Measurements from ENCODE around the gene ERBB3. TPM values are rescaled to one million over a fixed set of nuclear protein-coding genes. Genes with fewer than 3 reads are reported as not detected.

ERBB3 gene
- total RNA-seq, 1 experiment from 2014 or later = 64.3 TPM

DNA sequence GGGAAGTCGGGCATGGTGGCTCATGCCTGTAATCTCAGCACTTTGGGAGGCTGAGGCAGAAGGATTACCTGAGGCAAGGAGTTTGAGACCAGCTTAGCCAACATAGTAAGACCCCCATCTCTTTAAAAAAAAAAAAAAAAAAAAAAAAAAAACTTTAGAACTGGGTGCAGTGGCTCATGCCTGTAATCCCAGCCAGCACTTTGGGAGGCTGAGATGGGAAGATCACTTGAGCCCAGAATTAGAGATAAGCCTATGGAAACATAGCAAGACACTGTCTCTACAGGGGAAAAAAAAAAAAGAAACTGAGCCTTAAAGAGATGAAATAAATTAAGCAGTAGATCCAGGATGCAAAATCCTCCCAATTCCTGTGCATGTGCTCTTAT lies 22.7 kb downstream of the ERBB3 start (continued):
- TF ChIP-seq NR3C1 (CRISPR knock-in tag; conservative IDR thresholded peaks at IDR 0.05; ENCODE audit: low read depth) (no peak), ATF2 (CRISPR knock-in tag; IDR thresholded peaks at IDR 0.05; ENCODE audit: borderline replicate concordance, low read depth) (no peak), TP53 (CRISPR knock-in tag; IDR thresholded peaks at IDR 0.05) (no peak), ESRRA (CRISPR knock-in tag; IDR thresholded peaks at IDR 0.05; ENCODE audit: borderline replicate concordance) (no peak), SMAD4 (CRISPR knock-in tag; IDR thresholded peaks at IDR 0.05) (no peak), ZBTB21 (CRISPR knock-in tag; IDR thresholded peaks at IDR 0.05; ENCODE audit: borderline replicate concordance) (no peak), ATF1 (CRISPR knock-in tag; IDR thresholded peaks at IDR 0.05) (no peak)
- TF ChIP-seq, protein P1, sequence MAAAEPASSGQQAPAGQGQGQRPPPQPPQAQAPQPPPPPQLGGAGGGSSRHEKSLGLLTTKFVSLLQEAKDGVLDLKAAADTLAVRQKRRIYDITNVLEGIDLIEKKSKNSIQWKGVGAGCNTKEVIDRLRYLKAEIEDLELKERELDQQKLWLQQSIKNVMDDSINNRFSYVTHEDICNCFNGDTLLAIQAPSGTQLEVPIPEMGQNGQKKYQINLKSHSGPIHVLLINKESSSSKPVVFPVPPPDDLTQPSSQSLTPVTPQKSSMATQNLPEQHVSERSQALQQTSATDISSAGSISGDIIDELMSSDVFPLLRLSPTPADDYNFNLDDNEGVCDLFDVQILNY (CRISPR knock-in tag; IDR thresholded peaks at IDR 0.05) = no peak

GRCh38 chr12:56103066-56103711 lies 23.2 kb downstream of the ERBB3 start:
- no peaks in the 10 kb centered on the region for H3K27me3 Mint-ChIP-seq (ENCODE audit: low read depth)
- POLR2A ChIA-PET = interaction anchor here (0.5 to 2.2 kb wide), 5 partner anchors 15 to 58 kb away, joined by 4 to 34 read pairs (median 6); partner anchors contain the start of gene ERBB3
- peaks cover 58% of the 10 kb centered on the region for H3K36me3 Mint-ChIP-seq
- ATAC-seq (no peak), DNase-seq (ENCODE audit: low spot score) (no peak)
- peak; percentile 55; the same call in 1 of the 2 replicates for TF ChIP-seq ZNF121 (CRISPR knock-in tag; IDR thresholded peaks at IDR 0.05)
- no peak for TF ChIP-seq NFE2L1 (CRISPR knock-in tag; IDR thresholded peaks at IDR 0.05)
- H3K4me3 Mint-ChIP-seq = peak overlapping the region; percentile 90
- H3K9me3 Mint-ChIP-seq = no peaks in the 10 kb centered on the region
- CTCF ChIA-PET = interaction anchor here (1.3 to 2.1 kb wide), 6 partner anchors 18 to 365 kb away, joined by 4 to 18 read pairs (median 8); partner anchors contain the start of genes ORMDL2, SARNP and SMARCC2
- peak overlapping the region; percentile 99 for H3K27ac Mint-ChIP-seq
- H3K4me1 Mint-ChIP-seq = peaks cover 24% of the 10 kb centered on the region

- ChIA-PET CTCF (interaction anchor here (0.5 to 2.2 kb wide), 24 partner anchors 11 to 533 kb away, joined by 3 to 36 read pairs (median 6); partner anchors contain the start of genes ANKRD52, CNPY2, ERBB3 and ESYT1), POLR2A (interaction anchor here (0.5 to 2.2 kb wide), 22 partner anchors 9 to 256 kb away, joined by 3 to 34 read pairs (median 6); partner anchors contain the start of genes ANKRD52, CNPY2, ERBB3 and ESYT1)
- peak overlapping the region; percentile 90 for H3K4me3 Mint-ChIP-seq
- no peak for DNase-seq (ENCODE audit: low spot score)
- no peaks in the 10 kb centered on the region for H3K27me3 Mint-ChIP-seq (ENCODE audit: low read depth)
- peaks cover 24% of the 10 kb centered on the region for H3K4me1 Mint-ChIP-seq
- no peaks in the 10 kb centered on the region for H3K9me3 Mint-ChIP-seq
- ATAC-seq = no peak
- H3K36me3 Mint-ChIP-seq = peaks cover 60% of the 10 kb centered on the region
- peak overlapping the region; percentile 99 for H3K27ac Mint-ChIP-seq
- TF ChIP-seq, protein P2, sequence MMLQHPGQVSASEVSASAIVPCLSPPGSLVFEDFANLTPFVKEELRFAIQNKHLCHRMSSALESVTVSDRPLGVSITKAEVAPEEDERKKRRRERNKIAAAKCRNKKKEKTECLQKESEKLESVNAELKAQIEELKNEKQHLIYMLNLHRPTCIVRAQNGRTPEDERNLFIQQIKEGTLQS (CRISPR knock-in tag; conservative IDR thresholded peaks at IDR 0.05) = no peak
- TF ChIP-seq RELA (CRISPR knock-in tag; IDR thresholded peaks at IDR 0.05; ENCODE audit: borderline replicate concordance) = no peak
- TF ChIP-seq ZNF232 (CRISPR knock-in tag; IDR thresholded peaks at IDR 0.05) = no peak
- TF ChIP-seq, protein P3, sequence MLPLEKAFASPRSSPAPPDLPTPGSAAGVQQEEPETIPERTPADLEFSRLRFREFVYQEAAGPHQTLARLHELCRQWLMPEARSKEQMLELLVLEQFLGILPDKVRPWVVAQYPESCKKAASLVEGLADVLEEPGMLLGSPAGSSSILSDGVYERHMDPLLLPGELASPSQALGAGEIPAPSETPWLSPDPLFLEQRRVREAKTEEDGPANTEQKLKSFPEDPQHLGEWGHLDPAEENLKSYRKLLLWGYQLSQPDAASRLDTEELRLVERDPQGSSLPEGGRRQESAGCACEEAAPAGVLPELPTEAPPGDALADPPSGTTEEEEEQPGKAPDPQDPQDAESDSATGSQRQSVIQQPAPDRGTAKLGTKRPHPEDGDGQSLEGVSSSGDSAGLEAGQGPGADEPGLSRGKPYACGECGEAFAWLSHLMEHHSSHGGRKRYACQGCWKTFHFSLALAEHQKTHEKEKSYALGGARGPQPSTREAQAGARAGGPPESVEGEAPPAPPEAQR (CRISPR knock-in tag; IDR thresholded peaks at IDR 0.05) = no peak
- no peak for TF ChIP-seq FOXJ3 (CRISPR knock-in tag; IDR thresholded peaks at IDR 0.05; ENCODE audit: borderline replicate concordance)
- no peak for TF ChIP-seq STAT6 (CRISPR knock-in tag; conservative IDR thresholded peaks at IDR 0.05; ENCODE audit: low read depth)
- TF ChIP-seq E2F1 (CRISPR knock-in tag; IDR thresholded peaks at IDR 0.05) = no peak
- TF ChIP-seq MLX (CRISPR knock-in tag; IDR thresholded peaks at IDR 0.05) = no peak
- no peak for TF ChIP-seq ZBTB43 (CRISPR knock-in tag; IDR thresholded peaks at IDR 0.05)
- no peak for TF ChIP-seq CREB1 (CRISPR knock-in tag; IDR thresholded peaks at IDR 0.05)
Observed at GRCh38 chr12:56103823-56104108, 23.8 kb downstream of the ERBB3 start.
